NCI-H524 treated with DMSO at 0.1 percent for 48 hours (cell line): Measurements from ENCODE around the gene MACF1.
"Not testable (repeated sequence)": the region's sequence is repeated elsewhere in the genome, so short reads cannot be mapped to it uniquely, and the experiment has no call there.

ENCODE experiments used
- DNase-seq: peaks from one replicate; lab custom pipeline; 2025; lab: John Stamatoyannopoulos, UW

MACF1 gene, protein sequence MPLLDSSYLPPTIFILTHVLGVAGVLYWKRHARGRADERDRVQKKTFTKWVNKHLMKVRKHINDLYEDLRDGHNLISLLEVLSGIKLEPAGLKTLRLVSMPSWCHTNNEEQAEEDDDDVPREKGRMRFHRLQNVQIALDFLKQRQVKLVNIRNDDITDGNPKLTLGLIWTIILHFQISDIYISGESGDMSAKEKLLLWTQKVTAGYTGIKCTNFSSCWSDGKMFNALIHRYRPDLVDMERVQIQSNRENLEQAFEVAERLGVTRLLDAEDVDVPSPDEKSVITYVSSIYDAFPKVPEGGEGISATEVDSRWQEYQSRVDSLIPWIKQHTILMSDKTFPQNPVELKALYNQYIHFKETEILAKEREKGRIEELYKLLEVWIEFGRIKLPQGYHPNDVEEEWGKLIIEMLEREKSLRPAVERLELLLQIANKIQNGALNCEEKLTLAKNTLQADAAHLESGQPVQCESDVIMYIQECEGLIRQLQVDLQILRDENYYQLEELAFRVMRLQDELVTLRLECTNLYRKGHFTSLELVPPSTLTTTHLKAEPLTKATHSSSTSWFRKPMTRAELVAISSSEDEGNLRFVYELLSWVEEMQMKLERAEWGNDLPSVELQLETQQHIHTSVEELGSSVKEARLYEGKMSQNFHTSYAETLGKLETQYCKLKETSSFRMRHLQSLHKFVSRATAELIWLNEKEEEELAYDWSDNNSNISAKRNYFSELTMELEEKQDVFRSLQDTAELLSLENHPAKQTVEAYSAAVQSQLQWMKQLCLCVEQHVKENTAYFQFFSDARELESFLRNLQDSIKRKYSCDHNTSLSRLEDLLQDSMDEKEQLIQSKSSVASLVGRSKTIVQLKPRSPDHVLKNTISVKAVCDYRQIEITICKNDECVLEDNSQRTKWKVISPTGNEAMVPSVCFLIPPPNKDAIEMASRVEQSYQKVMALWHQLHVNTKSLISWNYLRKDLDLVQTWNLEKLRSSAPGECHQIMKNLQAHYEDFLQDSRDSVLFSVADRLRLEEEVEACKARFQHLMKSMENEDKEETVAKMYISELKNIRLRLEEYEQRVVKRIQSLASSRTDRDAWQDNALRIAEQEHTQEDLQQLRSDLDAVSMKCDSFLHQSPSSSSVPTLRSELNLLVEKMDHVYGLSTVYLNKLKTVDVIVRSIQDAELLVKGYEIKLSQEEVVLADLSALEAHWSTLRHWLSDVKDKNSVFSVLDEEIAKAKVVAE (N-terminal part only)

DNA sequence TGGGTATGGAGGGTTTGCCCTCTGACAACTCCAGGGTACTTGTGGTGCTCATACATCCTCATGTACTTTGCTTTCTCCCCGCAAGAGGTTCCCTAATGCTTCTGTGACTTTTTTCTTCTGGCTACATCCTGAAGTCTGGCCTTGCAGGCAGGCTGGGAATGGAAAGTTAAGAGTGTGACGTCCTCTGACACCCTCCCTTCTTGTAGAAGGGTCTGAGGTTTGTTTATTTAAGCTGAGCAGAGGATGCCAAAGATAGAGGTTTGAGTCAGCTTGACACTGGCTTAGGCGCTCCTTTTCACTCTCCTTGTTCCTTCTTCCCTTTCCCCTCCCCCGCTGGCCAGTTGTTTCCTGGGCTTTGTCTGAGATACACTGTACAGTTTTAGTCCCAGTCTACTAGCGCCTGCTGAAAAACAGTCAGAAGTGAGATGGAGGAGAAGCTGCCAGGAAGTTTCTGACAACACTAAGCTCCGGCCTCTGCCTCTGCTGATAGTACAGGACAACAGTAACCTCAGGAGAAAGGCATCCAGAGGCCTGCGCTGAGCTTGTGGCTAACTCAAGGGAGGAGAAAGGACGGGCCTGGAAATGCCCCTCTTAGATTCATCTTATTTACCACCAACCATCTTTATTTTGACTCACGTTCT lies at the start of gene MACF1:
MACF1 (plus strand) TSS at position 255 of the 641 bp plus-strand sequence; CDS start at position 583, 328 bp downstream.
- no peak for DNase-seq

DNA sequence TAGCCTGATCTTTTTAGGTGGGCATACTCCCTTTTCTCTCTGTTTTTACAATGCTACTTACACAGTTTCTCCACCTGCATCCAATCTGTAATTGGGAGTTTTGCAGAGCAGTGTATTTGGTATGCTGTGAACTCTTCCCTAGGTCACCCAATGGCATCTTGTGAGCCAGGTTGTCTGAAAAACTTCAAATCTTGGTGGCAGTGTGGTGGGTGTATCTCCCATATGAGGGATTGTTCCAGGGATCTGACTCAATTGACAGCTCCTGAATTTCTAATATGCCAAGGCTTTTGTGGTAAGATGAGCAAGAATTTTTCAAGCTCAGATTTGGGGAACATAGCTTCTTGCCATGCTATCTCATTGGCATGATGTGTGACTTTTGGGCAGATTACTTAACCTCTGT lies 47.2 kb upstream of the MACF1 start:
- no peak for DNase-seq

DNA sequence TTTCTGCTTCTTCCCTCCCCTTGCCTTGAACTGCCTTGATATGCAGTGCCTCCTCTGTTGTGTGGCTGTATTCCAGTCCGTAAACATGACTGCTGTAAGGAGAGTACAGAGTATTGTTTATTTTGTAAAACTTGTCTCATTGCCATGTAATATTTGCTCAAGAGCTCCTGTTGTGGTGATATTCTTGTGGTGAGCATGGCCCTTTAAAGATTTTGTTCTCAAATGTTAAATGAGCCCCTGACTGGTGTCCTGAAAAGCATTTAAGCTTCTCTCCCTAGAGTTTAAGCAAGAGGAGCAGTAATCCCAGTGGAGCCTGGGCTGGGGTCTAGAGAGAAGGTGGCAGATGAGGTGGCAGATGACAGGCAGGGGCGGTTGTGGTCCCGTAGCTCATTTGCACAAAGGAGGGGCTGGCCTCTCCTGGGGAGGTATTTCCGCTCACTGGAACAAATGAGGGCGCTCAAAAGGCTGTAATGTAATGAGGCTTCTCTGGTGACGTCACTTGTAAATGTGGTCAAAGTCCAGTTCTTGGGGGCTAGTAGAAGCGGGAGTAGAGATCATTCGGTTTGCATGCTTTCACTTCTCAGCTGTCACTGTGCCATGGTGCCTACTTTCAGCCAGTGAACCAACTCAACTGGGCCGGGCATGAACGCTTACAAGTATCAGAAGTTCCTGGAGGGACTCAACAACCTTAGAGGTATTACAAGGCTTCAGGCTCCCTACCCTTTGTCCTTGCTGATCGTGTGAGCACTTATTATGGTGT lies 46.0 kb upstream of the MACF1 start:
- peak; percentile 89 for DNase-seq

DNA sequence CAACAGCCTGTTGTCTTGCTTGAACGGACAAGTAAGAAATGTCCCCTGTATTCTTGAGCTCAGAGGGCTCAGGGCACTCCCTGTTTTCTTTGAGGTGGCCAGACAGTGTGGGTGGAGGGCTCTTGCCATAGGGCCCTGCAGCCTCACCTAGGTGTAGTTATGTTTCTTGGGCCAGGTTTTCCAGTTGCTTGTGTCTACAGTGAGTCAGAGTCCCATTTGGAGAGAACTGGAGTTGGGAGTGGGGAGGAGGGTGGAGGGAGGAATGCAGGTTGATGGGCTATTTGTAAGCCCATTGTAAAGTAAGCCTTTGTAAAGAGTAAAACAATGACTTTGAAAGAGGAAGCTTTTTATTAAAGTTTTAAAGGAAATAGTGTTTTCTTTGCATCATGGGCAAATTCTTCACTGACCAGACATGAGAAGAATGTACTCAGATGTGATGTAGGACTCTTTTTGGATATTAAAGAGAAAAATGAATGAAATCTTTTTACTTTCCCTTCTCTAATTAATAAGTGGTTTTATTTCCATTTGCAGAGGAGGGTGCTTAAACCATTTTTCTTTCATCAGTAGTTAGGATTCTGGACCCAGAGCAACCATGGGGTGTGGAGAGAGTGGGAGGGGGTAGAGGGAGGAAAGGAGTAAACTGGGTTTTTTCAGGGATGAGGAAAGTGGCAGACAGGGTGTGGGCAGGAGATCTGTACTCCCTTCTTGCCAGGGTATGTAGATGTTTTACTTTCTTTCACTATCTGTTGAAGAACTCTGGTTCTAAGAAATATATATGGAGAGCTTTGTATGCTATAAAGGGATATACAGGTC lies 45.1 kb upstream of the MACF1 start:
- no peak for DNase-seq

DNA sequence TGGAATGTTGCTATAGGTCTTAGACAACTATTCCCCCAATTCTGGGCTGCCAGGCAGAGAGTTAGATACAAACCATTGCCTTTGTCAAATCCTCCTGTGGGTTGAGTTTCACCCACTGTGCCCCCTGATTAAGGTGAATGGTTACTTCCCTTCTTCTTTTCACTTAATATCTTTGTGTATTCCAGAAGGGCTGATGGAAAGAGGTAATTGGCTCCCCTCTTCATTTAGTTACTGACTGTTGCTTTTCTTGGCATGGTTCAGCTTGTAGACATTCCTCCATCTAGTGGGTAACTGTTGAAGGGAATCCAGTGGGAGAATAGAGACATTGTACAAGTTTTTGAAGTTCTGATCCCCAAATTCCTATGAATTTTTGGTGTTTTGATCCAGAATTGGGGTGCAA lies 43.8 kb upstream of the MACF1 start:
- DNase-seq = no peak

DNA sequence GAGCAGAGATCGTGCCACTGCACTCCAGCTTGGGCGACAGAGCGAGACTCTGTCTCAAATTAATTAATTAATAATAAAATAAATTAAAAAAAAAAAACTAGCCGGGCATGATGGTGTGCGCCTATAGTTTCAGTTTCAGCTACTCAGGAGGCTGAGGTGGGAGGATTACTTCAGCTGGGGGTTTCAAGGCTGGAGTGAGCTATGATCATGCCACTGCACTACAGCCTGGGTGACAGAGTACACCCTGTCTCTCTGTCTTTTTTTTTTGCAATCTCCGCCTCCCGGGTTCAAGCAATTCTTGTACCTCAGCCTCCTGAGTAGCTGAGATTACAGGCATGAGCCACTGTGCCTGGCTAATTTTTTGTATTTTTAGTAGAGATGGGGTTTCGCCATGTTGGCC lies 42.7 kb upstream of the MACF1 start:
- DNase-seq = not testable (repeated sequence)

DNA sequence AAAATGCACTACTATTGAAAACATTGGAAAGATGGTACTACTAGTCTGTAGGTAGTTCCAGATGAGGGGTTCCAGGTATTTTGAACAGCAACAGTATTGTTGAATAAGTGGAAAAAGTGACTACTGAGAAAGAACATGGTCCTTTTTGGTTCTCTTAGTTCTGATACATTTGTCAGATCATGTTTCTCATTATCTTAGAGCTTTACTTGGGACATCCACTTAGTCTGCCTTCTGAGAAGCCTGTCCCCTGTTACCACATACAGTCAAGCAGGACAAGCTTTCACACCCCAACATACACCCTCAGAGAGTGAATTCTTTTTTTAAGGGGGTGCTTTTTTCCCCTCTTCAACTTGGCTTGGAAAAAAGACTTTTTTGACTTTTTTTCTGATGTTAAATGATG lies 41.0 kb upstream of the MACF1 start:
- DNase-seq = no peak

DNA sequence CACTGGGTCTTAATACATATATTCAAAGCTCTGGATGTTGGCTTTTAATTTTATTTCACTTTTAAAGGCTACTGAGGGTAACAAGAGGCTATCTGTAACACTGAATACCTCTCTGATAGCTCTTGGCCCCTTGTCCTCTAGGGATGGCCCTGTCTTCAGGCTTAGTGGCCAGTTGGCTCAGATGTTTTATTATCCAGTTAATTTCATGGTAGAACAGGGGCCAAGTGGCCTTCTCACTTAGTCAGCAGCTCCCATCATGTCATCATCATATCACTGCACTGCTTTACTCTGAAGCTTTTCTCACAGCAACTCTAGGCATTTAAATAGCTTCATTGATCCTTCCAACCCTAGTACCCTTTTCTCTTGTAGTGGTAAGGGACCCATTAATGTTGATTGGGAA lies 40.2 kb upstream of the MACF1 start:
- no peak for DNase-seq

DNA sequence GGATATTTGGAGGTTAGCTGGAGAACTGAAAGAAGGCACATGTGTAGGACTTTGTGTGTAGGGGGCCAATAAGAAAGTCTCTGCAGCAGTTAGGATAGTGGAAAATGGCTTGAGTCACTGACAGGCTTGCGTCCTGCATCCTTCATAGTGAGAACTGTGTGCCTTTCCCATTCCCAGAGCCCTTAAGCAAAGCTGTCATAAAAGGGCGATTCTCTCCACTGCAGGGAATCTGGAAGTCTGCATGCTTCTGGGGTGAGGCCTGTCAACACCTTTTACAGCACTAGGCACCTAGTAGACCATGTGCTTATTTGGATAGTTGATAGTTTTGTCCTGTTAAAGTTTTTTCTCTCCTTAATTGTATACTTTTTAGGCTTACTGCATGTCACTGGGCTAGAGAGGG lies 39.4 kb upstream of the MACF1 start:
- DNase-seq = no peak

DNA sequence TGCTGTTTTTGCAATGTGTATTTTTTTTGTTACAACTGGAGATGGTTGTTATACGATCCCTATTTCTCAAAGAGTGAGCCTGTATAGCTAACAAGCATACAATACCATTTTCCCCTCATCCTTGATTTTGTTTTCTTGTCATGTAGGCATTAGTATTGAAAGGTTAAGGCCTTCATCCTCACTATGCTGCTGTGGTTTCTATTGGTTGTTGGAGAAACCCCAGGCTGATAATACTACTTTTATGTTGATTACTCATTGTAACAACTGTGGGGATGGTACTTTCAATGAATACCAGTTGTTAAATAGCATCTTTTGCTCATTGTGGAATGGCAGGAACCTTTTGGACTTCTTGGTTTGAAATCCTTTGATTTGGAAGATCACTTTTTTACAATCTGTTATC lies 39.0 kb upstream of the MACF1 start:
- no peak for DNase-seq

DNA sequence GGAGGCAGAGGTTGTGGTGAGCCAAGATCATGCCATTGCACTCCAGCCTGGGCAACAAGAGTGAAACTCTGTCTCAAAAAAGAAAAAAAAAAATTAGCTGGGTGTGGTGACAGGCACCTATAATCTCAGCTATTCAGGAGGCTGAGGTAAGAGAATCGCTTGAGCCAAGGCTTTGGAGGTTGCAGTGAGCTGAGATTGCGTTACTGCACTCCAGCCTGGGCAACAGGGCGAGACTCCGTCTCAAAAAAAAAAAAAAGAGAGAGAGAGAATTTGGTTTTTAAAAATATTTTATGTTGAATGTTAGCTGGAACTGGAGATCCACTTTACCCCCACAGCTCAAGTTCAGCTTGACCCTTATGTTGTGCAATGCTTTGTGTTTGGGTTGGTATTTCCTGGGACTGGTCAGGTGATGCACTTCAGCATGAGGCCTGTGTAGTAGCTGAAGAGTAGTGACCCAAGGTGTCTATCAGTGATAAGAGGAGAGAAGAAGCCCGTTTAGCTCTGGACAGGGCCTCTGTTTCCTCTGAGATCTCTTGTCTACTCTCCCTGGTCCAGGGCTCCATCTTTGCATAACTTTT lies 36.8 kb upstream of the MACF1 start:
- DNase-seq = no peak

DNA sequence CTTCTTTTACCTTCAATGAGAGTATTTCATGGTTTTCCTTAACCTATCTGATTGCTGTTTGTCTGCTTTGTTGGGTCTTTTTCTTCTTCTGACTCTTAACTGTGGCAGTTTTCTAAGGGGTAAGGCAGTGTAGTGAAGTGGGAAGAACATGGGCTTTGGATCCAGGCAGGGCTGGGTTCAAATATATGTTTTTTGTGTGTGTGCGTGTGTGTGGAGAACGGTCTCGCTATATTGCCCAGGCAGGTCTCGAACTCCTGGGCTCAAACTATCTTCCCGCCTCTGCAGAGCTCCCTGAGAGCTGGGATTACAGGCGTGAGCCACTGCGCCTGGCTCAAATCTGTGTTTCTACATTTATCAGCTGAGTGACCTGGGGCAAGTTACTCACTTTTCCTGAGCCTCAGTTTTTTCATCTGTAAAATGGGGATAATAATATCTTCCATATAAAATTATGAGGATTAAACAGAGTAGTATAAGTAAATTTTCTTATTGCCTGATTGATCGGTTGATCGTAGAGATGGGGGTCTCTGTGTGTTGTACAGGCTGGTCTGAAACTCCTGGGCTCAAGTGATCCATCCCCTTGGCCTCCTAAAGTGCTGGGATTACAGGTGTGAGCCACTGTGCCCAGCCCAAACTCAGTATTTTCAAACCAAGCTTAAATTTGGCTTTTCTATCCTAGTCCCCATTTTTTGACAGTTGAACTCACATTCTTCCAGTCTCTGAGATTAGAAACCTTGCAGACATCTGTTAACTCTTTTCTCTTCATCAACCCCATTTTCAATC lies 36.0 kb upstream of the MACF1 start:
- DNase-seq = no peak

DNA sequence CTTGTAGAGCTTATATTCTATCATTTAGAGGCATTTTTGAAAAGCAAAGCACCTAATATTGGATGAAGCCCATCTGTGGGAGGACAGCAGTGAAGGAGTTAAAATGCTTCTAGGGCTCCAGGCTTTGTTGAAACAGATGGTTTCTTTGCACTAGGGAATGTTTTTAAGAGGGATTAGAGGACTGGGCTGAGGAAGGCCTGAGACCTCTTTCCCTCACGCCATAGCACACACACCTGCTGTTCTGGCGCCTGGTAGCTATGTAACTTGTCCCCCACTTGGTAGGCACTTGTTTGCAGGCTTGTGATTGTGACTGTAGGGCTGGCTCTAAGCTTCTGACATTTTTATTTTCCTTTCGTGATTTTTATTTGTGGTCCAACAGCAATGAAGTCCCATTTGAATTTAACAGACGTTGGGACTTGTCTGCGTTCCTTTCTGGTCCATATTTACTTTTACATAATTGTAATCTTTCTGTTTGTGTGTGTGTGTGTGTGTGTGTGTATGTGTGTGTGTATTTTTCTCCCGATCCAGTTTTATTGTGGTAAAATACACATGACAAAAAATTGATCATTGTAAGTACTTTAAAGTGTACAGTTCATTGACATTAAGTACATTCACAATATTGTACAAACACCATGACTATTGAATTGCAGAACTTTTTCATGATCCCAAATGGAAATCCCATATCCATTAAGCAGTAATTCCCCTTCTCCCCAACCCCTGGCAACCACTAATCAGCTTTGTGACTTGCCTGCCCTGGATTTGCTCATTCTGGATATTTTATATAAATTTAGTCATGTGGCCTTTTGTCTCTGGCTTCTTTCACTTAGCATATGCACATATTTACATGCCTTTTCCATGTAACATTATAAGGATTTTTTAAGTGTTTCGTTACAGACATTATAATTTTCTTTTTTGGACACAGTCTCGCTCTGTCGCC lies 33.5 kb upstream of the MACF1 start:
- peak; percentile 97 for DNase-seq

DNA sequence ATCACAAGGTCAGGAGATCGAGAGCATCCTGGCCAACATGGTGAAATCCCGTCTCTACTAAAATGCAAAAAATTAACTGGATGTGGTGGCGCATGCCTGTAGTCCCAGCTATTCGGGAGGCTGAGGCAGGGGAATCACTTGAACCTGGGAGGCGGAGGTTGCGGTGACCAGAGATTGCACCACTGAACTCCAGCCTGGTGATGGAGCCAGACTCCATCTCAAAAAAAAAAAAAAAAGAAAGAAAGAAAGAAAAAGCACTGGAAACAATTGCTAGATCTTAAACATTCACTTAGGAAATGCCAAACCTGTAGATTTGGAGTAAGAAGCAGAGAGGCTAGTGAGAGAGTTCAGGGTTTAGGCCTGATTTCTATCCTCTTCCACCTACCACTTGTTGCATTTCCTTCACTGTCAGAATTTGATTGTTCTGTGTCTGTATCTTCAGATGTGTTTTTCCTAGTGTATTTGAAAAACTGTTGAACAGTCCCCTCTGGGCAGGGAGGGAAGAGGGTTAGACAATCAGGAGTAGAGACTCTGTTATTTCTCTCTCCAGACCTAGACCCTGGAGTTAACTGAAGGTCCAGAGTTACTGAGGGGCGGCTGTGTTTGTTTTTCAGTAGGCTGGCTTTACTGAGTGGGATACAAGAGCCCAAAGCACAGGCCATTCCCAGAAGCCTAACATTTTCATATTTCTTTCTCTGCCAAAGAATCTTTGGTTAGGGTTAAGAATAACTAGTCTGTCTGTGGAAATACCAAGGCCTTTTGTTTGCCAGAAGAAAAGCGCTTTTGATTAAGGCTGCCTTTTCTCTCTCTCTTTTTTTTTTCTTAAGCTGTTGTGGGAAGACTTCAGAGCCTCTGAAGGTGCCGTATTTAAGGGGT lies 31.1 kb upstream of the MACF1 start:
- no peak for DNase-seq

DNA sequence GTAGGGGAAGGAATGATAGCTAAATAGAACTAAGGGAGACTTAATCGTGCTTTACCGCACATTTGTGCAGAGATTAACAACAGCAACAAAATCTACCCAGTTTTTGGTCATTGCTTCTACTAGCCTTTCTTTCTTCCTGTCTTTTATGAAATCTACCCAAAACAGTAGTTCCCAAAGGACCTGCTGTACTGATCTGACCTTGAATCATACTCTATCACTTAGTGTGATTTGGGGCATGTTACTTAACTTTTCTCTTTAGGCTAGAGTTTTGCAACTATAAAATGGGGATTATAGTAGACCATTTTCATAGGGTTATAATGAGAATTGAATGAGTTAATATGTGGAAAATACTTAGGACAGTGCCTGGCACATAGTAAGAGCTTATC lies 30.5 kb upstream of the MACF1 start:
- no peak for DNase-seq

DNA sequence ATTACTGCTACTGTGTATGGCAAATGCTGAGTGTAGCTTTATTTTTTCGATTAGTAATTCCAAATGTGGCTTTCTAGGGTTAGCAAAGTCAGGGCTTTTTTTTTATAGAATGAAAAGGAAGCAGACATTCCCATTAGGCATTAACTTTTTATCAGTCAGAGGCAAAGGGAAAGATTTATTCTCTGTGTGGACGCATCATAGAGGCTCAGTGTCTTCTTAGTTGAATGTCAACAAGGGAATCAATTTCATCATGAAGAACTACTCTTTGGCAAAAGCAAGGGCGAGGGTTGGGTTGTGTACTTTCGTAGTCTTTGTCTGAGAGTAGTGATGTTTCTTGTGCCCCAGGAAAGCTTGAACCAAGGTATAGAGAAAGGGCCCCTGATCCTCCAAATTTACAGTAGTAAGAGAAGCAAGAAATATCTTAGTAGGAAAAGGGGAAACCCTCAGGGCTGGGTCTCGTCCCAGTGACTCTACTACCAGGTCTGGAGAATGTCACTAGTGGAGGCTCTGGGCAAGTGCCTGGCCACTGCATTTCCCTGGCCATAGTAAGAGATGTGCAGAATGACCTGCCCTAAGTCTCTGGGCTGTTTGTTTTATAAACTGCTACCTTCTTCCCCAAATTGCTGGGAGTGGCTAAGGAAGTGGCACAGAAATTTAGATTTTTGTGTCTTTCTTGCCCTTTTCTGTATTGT lies 30.0 kb upstream of the MACF1 start:
- no peak for DNase-seq
